ENCODE results near the gene REXO5.

REXO5 gene

DNA sequence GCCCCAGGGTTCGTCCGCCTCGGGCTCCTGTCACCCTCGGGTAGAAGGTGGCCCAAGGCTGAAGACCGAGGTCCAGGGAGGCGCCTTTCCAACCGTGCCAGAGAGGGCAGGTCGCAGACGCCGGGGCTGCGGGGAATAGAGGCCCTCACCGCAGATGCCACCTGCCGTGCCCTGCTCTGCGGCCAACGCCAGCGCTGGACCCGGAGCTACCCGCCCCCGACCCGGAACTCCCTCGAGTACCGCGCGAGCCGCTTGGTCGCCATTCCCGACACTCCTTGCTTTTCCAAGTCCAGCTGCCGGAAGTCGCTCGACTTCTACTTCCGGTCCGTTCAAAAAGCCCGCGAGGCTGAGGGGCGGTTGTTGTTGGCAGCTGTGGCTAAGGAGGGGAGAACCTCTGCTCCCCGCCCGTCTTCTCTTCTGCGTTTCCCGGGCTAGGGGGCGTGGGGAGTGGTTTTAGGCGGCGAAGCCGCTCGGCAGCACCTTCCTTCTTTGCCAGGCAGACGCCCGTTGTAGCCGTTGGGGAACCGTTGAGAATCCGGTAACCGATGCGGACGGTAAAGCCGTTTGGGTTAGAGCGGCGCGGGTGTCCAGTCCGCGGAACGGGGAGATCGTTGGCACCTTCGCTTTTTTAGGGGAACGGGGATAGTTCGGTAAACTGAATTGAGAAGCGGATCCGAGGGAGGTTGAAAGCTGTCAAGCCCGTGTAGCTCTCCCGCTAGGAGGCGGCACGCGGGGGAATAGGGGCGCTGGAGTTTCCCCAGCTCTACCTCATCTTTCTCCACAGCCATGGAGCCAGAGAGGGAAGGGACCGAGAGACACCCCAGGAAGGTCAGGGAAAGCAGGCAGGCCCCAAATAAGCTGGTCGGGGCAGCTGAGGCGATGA is at the start of gene REXO5, which contains the start of gene ERI2:
REXO5 (plus strand) TSS at position 360 of the 883 bp plus-strand sequence; CDS start at position 787, 427 bp downstream.
ERI2 (minus strand) TSS at position 305 of the 883 bp plus-strand sequence; CDS start at position 263, 42 bp downstream.
- DNase-seq = peak; percentile 97

DNA sequence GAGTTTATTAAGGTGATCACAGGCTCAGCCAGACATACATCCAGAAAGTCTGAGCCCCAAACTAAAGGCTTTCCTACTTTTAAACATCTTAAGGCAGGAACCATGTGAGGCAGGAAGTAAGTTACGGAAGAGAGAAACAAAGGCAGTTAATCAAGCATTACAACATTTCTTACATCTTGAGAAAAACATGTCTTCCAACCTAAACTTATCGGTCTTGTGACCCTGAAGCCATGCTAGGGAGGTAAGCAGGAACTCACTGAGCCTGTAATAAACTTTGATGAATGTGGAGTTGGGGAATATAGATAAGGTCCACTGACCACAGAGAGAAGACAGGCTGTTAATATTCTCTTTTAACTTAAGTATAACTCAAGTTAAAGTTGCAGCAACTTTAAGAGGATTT is 46.0 kb upstream of the REXO5 start:
- DNase-seq = peak; percentile 79

- no peak for DNase-seq
Measured at GRCh38 chr16:20761175-20761574, 45.2 kb upstream of the REXO5 start.

DNA sequence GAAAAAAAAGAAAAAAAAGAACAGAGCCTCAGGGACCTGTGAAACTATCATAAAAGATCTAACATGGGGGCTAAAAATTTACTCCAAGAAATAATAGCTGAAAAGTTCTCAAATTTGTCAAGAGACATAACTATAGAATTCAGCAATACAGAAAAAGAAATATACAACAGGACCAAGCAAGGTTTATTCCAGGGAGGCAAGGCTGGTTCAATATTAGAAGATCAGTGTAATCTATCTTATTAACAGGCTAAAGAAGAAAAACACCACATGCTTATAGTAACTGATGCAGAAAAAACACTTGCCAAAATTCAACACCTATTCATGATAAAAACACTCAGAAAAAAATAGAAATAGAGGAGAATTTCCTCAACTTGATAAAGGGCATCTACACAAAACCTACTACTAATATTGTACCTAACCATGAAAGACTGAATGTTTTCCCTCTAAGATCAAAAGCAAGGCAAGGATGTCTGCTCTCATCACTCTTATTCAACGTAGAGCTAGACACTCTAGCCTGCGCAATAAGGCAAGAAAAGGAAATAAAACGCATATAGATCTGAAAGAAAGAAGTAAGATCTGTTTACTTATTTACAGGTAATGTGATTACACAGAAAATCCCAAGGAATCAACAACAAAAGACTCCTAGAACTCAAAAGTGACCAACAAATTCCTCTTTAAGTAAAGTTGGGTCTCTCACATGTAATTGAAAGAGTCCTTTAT is 43.8 kb upstream of the REXO5 start:
- no peak for DNase-seq

DNA sequence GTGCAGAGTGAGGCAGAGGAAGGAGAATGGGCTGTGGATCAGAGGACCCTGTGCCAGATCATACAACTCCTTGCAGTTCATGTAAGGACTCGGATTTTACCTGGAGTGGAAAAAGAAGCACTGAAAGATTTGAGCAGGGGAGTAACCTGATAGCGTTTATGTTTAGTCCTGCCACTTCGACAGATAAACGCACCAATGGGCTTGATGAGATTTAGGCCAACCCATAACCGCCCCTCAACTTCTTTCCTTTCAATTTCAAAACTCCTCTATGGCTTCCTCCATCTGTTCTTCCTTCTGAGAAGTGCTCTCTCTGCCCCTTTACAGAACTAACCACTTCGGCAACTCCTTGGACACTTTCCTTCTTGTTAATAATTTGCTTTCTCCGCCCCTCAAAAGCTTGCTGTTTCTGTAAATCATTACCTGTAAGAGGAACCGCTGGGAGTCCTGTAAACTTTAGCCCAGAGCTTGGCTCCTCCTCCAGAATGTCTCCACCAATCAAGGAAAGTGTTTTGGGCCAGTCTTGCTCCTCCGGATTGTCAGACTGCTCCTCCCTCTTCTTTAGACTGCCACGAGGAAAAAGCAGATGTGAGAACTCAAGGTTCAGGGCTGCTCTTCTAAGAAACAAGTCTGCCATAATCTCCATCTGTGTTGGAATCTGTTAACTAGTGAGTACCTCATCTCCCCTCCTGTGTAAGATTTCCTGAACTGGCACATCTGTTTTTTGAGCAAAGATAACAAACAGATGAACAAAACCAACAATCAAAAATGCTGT is 42.7 kb upstream of the REXO5 start, which contains the start of gene ACSM3:
ACSM3 (plus strand) TSS at position 554 of the 772 bp plus-strand sequence. CDS start 6,021 bp downstream, outside the sequence.
- peak; percentile 96 for DNase-seq

DNA sequence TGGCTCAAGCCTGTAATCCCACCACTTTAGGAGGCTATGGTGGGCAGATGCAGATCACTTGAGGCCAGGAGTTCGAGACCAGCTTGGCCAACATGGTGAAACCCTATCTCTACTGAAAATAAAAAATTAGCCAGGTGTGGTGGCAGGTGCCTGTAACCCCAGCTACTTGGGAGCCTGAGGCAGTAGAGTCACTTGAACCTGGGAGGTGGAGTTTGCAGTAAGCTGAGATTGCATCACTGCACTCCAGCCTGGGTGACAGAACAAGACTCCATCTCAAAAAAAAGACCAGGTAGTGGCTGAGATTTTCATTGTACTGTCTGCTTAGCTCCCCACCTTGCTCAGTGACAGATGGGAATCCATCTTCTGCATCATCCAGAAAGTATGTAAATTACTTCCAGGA is 41.9 kb upstream of the REXO5 start:
- peak; percentile 25 for DNase-seq

DNA sequence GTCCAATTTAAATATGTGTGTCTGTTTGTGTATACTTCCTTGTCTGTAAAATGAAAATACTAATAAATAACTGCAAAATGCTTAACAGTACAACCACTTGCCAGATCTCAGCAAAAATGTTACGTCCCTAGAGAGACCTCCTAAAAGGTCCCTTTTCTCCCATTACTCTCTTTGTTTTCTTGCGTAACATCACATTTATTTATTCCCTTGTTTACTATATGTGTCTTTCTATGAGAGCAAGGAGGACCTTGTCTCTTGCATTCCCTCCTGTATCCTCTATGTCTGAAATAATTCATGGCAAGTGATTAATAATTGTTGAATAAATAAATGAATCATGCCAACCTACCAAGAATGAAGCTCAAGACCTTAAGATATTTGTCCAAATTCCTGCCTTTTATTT is 40.6 kb upstream of the REXO5 start:
- DNase-seq = no peak

GRCh38 chr16:20766294-20766693 is 40.0 kb upstream of the REXO5 start:
- no peak for DNase-seq

- DNase-seq = no peak
Measured at GRCh38 chr16:20767577-20767976, 38.8 kb upstream of the REXO5 start.

GRCh38 chr16:20768121-20768520 is 38.2 kb upstream of the REXO5 start:
- DNase-seq = no peak

DNA sequence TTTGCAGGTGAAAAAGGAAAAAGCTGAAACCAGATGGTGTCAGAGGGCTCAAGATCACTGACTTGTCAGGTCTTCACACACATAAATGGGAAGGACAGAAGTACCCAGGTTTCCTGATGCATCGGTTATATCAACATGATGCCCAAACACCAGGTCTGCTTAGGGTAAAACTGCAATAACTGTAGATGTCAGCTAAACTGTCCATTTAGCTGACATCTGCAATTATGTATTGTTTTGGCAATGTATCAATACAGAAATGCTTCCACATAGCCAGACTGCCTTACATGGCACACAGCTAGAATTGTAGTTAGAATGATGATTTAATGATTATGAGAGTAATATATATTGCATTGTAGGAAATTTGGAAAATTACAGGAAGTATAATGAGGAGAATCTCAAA is 37.5 kb upstream of the REXO5 start:
- no peak for DNase-seq

- no peak for DNase-seq
Measured at GRCh38 chr16:20773679-20774078, 32.6 kb upstream of the REXO5 start.

GRCh38 chr16:20774703-20775362 is 31.5 kb upstream of the REXO5 start:
- DNase-seq = peak; percentile 60

DNA sequence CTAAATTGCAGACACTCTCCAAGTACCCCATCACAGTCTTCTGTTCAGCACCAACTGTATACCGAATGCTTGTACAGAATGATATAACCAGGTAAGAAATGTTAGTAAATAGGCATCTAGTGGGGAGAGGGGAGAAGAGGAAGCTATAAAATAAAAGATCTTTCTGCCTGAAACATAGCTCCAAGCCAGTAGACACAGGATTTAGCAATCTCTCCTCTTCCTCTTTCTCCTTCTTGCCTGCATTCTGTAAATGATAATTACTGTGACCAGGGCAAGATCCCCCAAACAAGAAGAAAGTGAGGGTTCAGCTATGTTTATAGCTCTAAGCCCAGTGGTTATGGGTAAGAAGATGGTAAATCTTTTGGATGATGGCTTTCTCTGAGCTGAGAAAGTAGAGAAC is 24.6 kb upstream of the REXO5 start:
- DNase-seq = no peak

DNA sequence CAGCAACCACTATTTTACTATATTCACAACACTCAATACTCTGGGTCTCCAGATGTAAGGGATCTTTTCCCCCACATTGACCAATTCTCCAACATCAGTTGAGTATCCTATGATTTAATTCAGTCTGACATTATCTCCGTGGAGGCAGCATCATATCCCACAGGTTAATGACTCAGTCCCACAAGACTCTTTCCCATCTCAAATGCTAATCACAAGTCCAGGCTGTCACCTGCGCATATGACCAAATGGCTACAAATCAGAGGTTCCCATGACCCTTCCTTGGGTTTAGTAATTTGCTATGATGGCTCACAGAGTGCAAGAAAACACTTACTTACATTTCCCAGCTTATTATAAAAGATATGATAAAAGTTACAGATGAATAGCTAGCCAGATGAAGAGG is 23.9 kb upstream of the REXO5 start:
- no peak for DNase-seq

GRCh38 chr16:20784204-20784603 is 22.1 kb upstream of the REXO5 start:
- no peak for DNase-seq

GRCh38 chr16:20789130-20789529 is 17.2 kb upstream of the REXO5 start:
- DNase-seq = no peak

- no peak for DNase-seq
Measured at GRCh38 chr16:20791923-20792612, 14.3 kb upstream of the REXO5 start.

GRCh38 chr16:20798364-20798763 is 8.0 kb upstream of the REXO5 start:
- no peak for DNase-seq

GRCh38 chr16:20799599-20799998 is 6.7 kb upstream of the REXO5 start:
- DNase-seq = peak; percentile 77

DNA sequence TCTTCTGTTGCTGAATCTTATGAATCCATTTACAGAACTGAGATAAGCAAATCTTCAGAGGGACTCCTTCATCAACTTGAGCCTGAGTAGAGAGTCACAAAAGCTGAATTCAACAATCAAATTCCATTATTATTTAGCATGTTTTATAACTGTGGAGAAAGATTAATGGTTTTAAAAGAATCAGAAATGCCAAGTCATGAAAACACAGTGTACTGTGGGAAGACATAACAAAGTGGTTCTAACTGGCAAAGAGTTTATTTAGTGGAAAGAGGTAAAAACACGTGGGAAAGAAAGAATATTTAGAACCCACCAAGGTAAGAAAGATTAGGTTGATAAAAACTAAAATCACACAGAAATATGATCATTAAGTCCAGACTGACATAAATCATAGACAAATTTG is 5.0 kb upstream of the REXO5 start:
- no peak for DNase-seq

GRCh38 chr16:20803192-20803560 is 3.2 kb upstream of the REXO5 start:
- no peak for DNase-seq

Measured in OCI-M1 (cell line).